K562 (cell line): ENCODE results near the gene NFATC3. TPM values are rescaled to one million over a fixed set of nuclear protein-coding genes. Genes with fewer than 3 reads are reported as not detected.

Source experiments
- ARID4B ChIP-seq: sonication (generic); formaldehyde crosslinking; IDR thresholded peaks from 2 replicates; pipeline ENCODE4 v1.8.0; 2022; ENCODE audit warnings: mild to moderate bottlenecking, missing genetic modification reagents
- CREM ChIP-seq: IDR thresholded peaks from 2 replicates; pipeline ENCODE4 v1.6.1; 2014; ENCODE audit warnings: antibody characterized with exemption, low read depth
- E2F1 ChIP-seq: sonication (generic); formaldehyde crosslinking; IDR thresholded peaks from 2 replicates; pipeline ENCODE4 v1.8.1; 2023; ENCODE audit warnings: mild to moderate bottlenecking, missing genetic modification reagents, moderate library complexity
- HDAC1 ChIP-seq, 2 experiments: fragments of 450-650 bp; IDR thresholded peaks; 2 replicates each; pipeline ENCODE4 v1.6.1; 2016 to 2017; ENCODE audit warnings: inconsistent platforms in 1 of 2, mild to moderate bottlenecking in 1 of 2, moderate library complexity in 1 of 2
- HNRNPL ChIP-seq: fragments of 200-400 bp; formaldehyde crosslinking; IDR thresholded peaks from 2 replicates; pipeline ENCODE4 v1.6.1; 2017; ENCODE audit warnings: low read depth, mild to moderate bottlenecking, low read length
- MAX ChIP-seq: sonication (generic); formaldehyde crosslinking; IDR thresholded peaks from 2 replicates; pipeline ENCODE4 v1.9.0; 2022; ENCODE audit warnings: mild to moderate bottlenecking, missing genetic modification reagents
- MED1 ChIP-seq: sonication (generic); formaldehyde crosslinking; IDR thresholded peaks from 2 replicates; pipeline ENCODE4 v1.8.1; 2023; ENCODE audit warnings: missing genetic modification reagents, borderline replicate concordance
- NFIC ChIP-seq: fragments of 450-650 bp; IDR thresholded peaks from 2 replicates; pipeline ENCODE4 v1.6.1; 2017; ENCODE audit warnings: mild to moderate bottlenecking, inconsistent platforms
- PHF20 ChIP-seq: fragments of 450-650 bp; IDR thresholded peaks from 2 replicates; pipeline ENCODE4 v1.6.1; 2018; ENCODE audit not compliant: partially characterized antibody
- RBM22 ChIP-seq: fragments of 200-400 bp; formaldehyde crosslinking; IDR thresholded peaks from 2 replicates; pipeline ENCODE4 v1.6.1; 2018; ENCODE audit warnings: low read length, low read depth; ENCODE audit not compliant: poor library complexity, severe bottlenecking
- TRIM24 ChIP-seq, 2 experiments: fragments of 450-650 bp; IDR thresholded peaks; 2 replicates each; pipeline ENCODE4 v1.6.1; 2016
- ZBED1 ChIP-seq: IDR thresholded peaks from 2 replicates; pipeline ENCODE4 v1.6.1; 2014
- ZBTB11 ChIP-seq, 3 experiments: fragments of 200-800 bp in 1 of 3; fragments of 250-450 bp in 1 of 3; fragments of 450-650 bp in 1 of 3; sonication (Bioruptor Pico) in 1 of 3; sonication (Bioruptor generic) in 1 of 3; formaldehyde crosslinking in 1 of 3; IDR thresholded peaks; 2 replicates each; pipeline versions ENCODE4 v1.6.1 to v1.8.0; 2016 to 2022; ENCODE audit warnings: mild to moderate bottlenecking in 2 of 3, missing genetic modification characterization in 2 of 3, missing compliant biosample characterization in 1 of 3, moderate library complexity in 1 of 3
- ZBTB8A ChIP-seq: fragments of 450-650 bp; IDR thresholded peaks from 2 replicates; pipeline ENCODE4 v1.6.1; 2018; ENCODE audit warnings: mild to moderate bottlenecking, moderate library complexity; ENCODE audit not compliant: partially characterized antibody
- polyA plus RNA-seq, 8 experiments: library from polyadenylated mRNA; depleted of rRNA in 4 of 8; stranded (reverse) in 5 of 8; unstranded in 3 of 8; fragments of >200 nt; fragmentation: Nextera tagmentation in 2 of 8; fragmentation: Illumina TruSeq in 1 of 8; extraction: Ambion mirVana in 2 of 8; extraction: Trizol in 1 of 8; gene quantifications; 2 replicates each; pipeline versions ENCODE4 v1.2.1 to v1.2.3, GENCODE V29; 2011 to 2014; ENCODE audit warnings: inconsistent platforms in 1 of 8, missing spikeins in 1 of 8
- total RNA-seq, 7 experiments: library from RNA; depleted of rRNA in 6 of 7; stranded (reverse); fragments of >200 nt in 6 of 7; fragmentation: Illumina TruSeq in 2 of 7; extraction: Trizol in 2 of 7; gene quantifications; 2 replicates each; pipeline versions ENCODE4 v1.2.1 to v1.2.3, GENCODE V29; 2011 to 2021; ENCODE audit warnings: low replicate concordance in 1 of 7

Gene NFATC3
- total and polyA plus RNA-seq, 9 of the 15 experiments (the other 6 are each of a cell fraction or from before 2014, with no cell fraction given): 15.7 to 98.4 (median 59.4) TPM

GRCh38 chr16:68264128-68265077, 179.2 kb downstream of the NFATC3 start, which contains the start of gene SLC7A6 (continued):
- TF ChIP-seq ZBTB11 (CRISPR knock-in tag; IDR thresholded peaks at IDR 0.05) (peak in 2 of 3 experiments; percentile 63 to 88; a peak in 4 of 6 replicates), RBM22 (no peak), HDAC1 (IDR thresholded peaks at IDR 0.05) (peak in 1 of 2 experiments; percentile 77; a peak in 2 of 4 replicates), PHF20 (peak; percentile 52), MAX (CRISPR knock-in tag) (peak; percentile 71), ZBTB8A (no peak), CREM (peak; percentile 81), NFIC (peak; percentile 42; the same call in 1 of the 2 replicates), ZBED1 (peak; percentile 99), MED1 (peak; percentile 71; the same call in 1 of the 2 replicates), HNRNPL (0 out of 2 replicates have a peak, but pooled peaks have one; percentile 26), E2F1 (CRISPR knock-in tag) (0 out of 2 replicates have a peak, but pooled peaks have one; percentile 5), TRIM24 (IDR thresholded peaks at IDR 0.05) (peak in 1 of 2 experiments; percentile 57; a peak in 1 of 4 replicates), ARID4B (CRISPR knock-in tag) (peak; percentile 83; the same call in 1 of the 2 replicates)
